NCI-H82 (cell line): ENCODE results near the gene IL11.

Source experiments
- DNase-seq: peaks from one replicate; lab custom pipeline; 2025; lab: John Stamatoyannopoulos, UW

The IL11 gene

DNA sequence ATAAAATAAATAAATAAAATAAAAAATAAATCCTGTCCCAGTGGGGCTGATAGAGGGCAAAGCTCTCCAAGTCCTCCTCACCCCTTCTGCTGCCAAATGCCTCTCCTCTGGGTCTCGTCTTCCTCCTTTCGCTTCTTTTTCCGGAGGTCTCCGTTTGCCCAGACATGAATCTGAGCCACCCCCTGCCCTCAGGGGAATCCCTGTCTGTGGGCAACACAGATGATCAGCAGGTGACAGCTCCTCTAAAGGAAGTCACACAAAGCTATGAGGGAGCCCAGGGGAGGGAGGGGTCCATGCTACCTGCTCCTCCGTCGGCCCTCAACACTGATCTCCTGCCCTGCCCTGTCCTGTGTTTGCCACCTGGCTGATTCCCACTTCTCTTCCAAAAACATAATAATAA lies 45.6 kb downstream of the IL11 start:
- DNase-seq = no peak

- DNase-seq = no peak
These were observed 47.9 kb downstream of the IL11 start for GRCh38 chr19:55322204-55322885.

DNA sequence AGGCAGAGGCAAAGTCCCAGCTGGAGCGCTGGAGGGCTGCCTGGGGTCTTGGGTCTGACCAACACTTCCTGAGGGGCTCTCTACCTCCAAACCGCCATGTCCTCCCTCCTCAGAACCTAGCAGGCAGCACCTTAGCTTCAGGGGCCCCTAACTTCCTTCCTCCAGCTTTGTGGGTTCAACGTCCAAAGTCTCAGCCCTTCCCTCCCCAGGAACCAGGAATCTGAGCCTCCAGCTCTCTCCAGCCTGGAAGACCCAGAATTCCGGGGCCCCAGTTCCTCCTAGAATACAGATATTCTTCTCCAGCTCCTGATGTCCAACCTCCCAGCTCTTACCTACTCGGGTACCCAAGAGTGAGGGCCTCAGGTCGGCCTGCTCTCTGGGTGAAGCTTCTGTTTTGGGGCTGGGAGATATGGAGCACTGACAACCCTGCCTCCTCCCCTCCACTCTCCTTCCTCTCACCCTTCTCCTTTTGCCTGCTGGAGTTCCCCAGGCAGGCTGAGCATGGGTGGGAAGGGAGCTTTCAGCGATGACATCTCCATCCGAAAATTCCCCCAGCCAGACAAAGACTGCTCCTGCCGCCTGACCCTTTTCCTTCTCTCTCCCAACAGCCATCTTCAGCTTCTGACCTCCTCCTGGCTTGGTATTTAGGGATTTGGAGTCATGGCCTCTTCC lies 48.7 kb downstream of the IL11 start:
- DNase-seq = no peak

- no peak for DNase-seq
These were observed 49.3 kb downstream of the IL11 start for GRCh38 chr19:55320844-55321419.

DNA sequence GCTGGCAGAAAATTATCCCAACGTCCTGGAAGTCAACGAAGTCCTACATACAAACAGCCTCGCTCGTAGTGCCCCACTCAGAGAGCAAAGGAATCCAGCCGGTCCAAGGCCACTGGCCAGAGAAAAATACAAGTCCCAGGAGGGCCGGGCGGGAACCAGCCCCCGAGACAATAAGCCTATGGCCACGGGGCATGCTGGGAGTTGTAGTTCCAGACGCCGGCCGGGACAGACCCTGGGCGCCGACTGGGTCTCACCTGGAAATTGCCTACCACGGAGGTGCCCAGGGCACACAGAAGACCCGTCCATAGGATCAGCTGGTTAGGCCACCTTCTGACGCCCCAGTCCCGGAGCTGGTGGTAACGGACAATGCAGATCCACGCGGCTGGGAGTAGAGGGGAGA lies 50.5 kb downstream of the IL11 start:
- DNase-seq = peak; percentile 80

GRCh38 chr19:55316646-55317045 lies 53.6 kb downstream of the IL11 start:
- DNase-seq = no peak

GRCh38 chr19:55315956-55316525 lies 54.2 kb downstream of the IL11 start:
- DNase-seq = no peak

GRCh38 chr19:55314396-55314795 lies 55.9 kb downstream of the IL11 start:
- DNase-seq = no peak
